Tibial nerve (tissue), 4 donors: Measurements from ENCODE around the gene MICAL2.

Experiments used
- CTCF ChIP-seq, 5 experiments: fragments of 200-600 bp in 3 of 5; fragments of 450-650 bp in 2 of 5; sonication (generic) in 3 of 5; IDR thresholded peaks; one replicate each; pipeline ENCODE4 v1.5.1; 2016 to 2019; ENCODE audit warnings: antibody characterized with exemption in 5 of 5, mild to moderate bottlenecking in 3 of 5, moderate library complexity in 2 of 5
- EP300 ChIP-seq, 2 donors: sonication (generic); formaldehyde crosslinking; IDR thresholded peaks; one replicate each; pipeline ENCODE4 v1.6.1; 2017; ENCODE audit warnings: antibody characterized with exemption in 2 of 2, mild to moderate bottlenecking in 1 of 2
- POLR2A ChIP-seq, 2 donors: fragments of 450-650 bp; IDR thresholded peaks; one replicate each; pipeline ENCODE4 v1.6.1; 2017; ENCODE audit warnings: antibody characterized with exemption in 2 of 2, mild to moderate bottlenecking in 2 of 2, moderate library complexity in 2 of 2

GRCh38 chr11:12288931-12289666 lies 178.7 kb downstream of the MICAL2 start:
- TF ChIP-seq CTCF (IDR thresholded peaks at IDR 0.05): no peak
- TF ChIP-seq POLR2A (IDR thresholded peaks at IDR 0.05): no peak
- no peak for TF ChIP-seq EP300 (IDR thresholded peaks at IDR 0.05)
